ENCODE data around the gene PGM2L1.

PGM2L1 gene

GRCh38 chr11:74373382-74373781, 24.9 kb downstream of the PGM2L1 start:
- no peak for TF ChIP-seq FOXP2 (optimal IDR thresholded peaks at IDR 0.05; ENCODE audit: borderline replicate concordance, extremely low read depth, extremely low read length, insufficient read depth)
- no peak for TF ChIP-seq REST (IDR thresholded peaks at IDR 0.05; ENCODE audit: insufficient read depth in 1 of 2, low read depth in 2 of 2, low read length in 2 of 2)
- no peak for TF ChIP-seq TAF1 (IDR thresholded peaks at IDR 0.05; ENCODE audit: borderline replicate concordance, insufficient read depth, low read length)
- TF ChIP-seq SIN3A (IDR thresholded peaks at IDR 0.05; ENCODE audit: borderline replicate concordance, insufficient read depth, low read length) = no peak

DNA sequence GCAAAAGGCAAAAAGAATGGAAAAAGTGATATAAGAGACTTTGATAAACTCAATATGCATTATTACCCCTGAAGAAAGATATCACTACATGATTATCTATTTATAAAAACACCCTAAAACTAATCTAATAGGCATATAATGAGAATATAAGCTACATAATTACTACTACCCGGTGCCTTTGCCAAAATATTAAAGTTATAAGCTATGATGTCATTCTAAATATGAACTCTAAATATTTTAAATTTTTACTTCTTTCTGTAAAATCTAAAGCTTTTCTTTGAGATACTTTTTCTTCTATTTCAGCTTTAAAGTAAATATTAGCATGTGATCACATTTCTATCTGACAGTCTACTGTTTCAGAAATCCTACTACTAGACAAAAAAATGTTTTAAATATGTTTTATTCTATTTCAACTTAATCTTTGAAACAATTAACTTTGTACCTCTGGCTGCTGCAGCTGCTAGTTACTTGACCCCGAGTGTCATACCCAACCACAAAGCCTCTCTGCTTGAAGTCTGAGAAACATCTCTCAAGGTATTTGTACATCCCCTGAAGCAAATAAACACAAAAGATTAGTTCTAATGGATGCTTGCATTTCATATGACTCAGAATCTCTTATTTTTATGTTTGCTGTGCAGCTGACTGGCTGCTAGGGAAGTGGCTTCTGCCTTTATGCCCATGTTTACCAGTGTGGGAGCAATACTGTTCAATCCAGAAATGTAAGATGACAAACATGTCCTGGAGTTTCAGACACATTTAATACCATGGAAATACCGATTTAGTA, 26.8 kb downstream of the PGM2L1 start:
- TF ChIP-seq REST (IDR thresholded peaks at IDR 0.05; ENCODE audit: insufficient read depth in 1 of 2, low read depth in 2 of 2, low read length in 2 of 2) (no peak), POLR2AphosphoS5 (IDR thresholded peaks at IDR 0.05; ENCODE audit: low read depth, low read length) (no peak), TAF1 (IDR thresholded peaks at IDR 0.05; ENCODE audit: borderline replicate concordance, insufficient read depth, low read length) (no peak)

DNA sequence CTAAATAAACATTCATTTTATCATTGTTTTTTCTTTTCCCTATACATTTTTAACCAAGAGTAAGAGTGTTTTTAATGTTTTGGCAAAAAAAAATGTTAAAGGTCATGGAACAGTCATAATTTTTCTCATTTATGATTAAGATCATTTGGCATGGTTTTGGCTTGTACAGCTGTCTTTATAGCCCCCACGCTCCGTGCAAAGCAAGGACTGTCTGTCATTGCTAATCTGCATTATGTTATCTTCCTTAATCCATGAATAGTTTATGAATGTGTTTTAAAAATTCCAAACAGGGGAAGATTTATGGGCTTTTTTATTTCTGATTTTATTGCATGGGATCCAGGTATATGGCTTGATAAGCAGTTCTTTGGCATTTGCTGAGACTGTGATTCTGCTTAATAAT, 28.1 kb downstream of the PGM2L1 start:
- TF ChIP-seq POLR2AphosphoS5 (IDR thresholded peaks at IDR 0.05; ENCODE audit: low read depth, low read length) (no peak), FOXP2 (optimal IDR thresholded peaks at IDR 0.05; ENCODE audit: borderline replicate concordance, extremely low read depth, extremely low read length, insufficient read depth) (no peak), SIN3A (IDR thresholded peaks at IDR 0.05; ENCODE audit: borderline replicate concordance, insufficient read depth, low read length) (no peak), TAF1 (IDR thresholded peaks at IDR 0.05; ENCODE audit: borderline replicate concordance, insufficient read depth, low read length) (no peak), REST (IDR thresholded peaks at IDR 0.05; ENCODE audit: insufficient read depth in 1 of 2, low read depth in 2 of 2, low read length in 2 of 2) (no peak)

DNA sequence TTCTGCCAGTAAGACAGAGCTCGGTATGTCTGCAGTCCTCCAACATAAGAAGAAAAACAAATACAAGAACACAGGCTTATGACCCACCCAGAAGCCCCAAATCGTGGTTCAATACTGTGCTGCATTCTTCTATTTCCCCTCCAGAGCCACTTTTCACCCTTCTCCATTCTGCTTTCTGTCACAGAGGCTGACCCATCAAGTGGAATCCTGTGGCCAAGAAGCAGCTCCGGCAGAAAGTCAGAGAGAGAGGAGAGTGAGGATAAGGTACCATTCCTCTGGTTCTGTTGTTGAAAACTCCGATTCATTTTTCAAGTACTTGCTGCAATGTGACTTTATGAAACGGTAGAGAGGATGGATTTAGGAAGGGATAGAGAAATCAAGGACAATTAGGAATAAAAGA, 30.4 kb downstream of the PGM2L1 start:
- TF ChIP-seq POLR2AphosphoS5 (IDR thresholded peaks at IDR 0.05; ENCODE audit: low read depth, low read length) (no peak), TAF1 (IDR thresholded peaks at IDR 0.05; ENCODE audit: borderline replicate concordance, insufficient read depth, low read length) (no peak)

DNA sequence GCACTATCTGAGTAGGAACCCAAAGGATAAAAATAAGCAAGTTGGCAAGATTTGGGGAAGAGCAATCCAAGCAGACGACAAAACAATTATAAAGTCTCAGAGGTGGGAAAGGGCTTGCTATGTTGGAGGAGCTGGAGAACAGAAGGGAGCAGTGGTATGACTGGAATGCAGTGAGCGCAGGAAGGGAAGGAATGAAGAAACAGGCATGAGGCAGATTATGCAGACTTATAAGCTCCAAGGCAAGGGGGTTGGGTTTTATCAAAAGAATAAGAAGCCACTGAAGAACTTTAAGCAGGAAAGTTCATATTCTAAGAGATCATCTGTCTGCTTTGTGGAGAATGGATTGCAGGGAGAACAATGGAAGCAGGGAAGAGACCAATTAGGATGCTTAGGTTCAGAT, 31.7 kb downstream of the PGM2L1 start:
- no peak for TF ChIP-seq REST (IDR thresholded peaks at IDR 0.05; ENCODE audit: insufficient read depth in 1 of 2, low read depth in 2 of 2, low read length in 2 of 2)
- TF ChIP-seq SIN3A (IDR thresholded peaks at IDR 0.05; ENCODE audit: borderline replicate concordance, insufficient read depth, low read length) = no peak
- no peak for TF ChIP-seq TAF1 (IDR thresholded peaks at IDR 0.05; ENCODE audit: borderline replicate concordance, insufficient read depth, low read length)
- no peak for TF ChIP-seq POLR2AphosphoS5 (IDR thresholded peaks at IDR 0.05; ENCODE audit: low read depth, low read length)
- TF ChIP-seq FOXP2 (optimal IDR thresholded peaks at IDR 0.05; ENCODE audit: borderline replicate concordance, extremely low read depth, extremely low read length, insufficient read depth) = no peak
